Heart right ventricle (tissue), 16 donors: ENCODE results near the gene UBC. TPM values are rescaled to one million over a fixed set of nuclear protein-coding genes. Genes with fewer than 3 reads are reported as not detected.

ENCODE experiments used
- ATAC-seq, 8 donors: fragments of 200-7000 bp; cut with Tn5 transposase; one replicate each; pipeline ENCODE4 v1.9.1; 2020; ENCODE audit warnings: mild to moderate bottlenecking in 8 of 8, moderate library complexity in 8 of 8, moderate number of reproducible peaks in 1 of 8
- DNase-seq, 2 donors: peaks; one replicate each; pipeline ENCODE4 v3.0.0-alpha.2; 2020
- H3K27ac ChIP-seq, 10 donors: fragments of 200-600 bp; sonication (generic) in 2 of 10; one replicate each; pipeline versions ENCODE4 v1.5.0 to v1.8.0; 2020 to 2022; ENCODE audit warnings: mild to moderate bottlenecking in 3 of 10
- H3K27me3 ChIP-seq, 7 donors: fragments of 200-600 bp; one replicate each; pipeline ENCODE4 v1.8.0; 2021 to 2022; ENCODE audit warnings: mild to moderate bottlenecking in 2 of 7
- H3K36me3 ChIP-seq, 9 donors: fragments of 200-600 bp; sonication (generic) in 1 of 9; one replicate each; pipeline versions ENCODE4 v1.5.0 to v1.8.0; 2020 to 2022; ENCODE audit warnings: mild to moderate bottlenecking in 2 of 9
- H3K4me1 ChIP-seq, 9 donors: fragments of 200-600 bp; sonication (generic) in 1 of 9; one replicate each; pipeline versions ENCODE4 v1.5.0 to v1.8.0; 2020 to 2022; ENCODE audit warnings: mild to moderate bottlenecking in 4 of 9
- H3K4me3 ChIP-seq, 10 donors: fragments of 200-600 bp; sonication (generic) in 2 of 10; one replicate each; pipeline versions ENCODE4 v1.5.0 to v1.8.0; 2020 to 2022; ENCODE audit warnings: mild to moderate bottlenecking in 7 of 10, moderate library complexity in 2 of 10
- H3K9me3 ChIP-seq, 11 donors: fragments of 200-600 bp in 10 of 11; sonication (generic) in 2 of 11; one replicate each; pipeline versions ENCODE4 v1.5.0 to v1.8.0; 2013 to 2022; ENCODE audit warnings: mild to moderate bottlenecking in 2 of 11, control low read depth in 1 of 11, moderate library complexity in 1 of 11
- WGBS, 2 donors: extraction: QIAGEN DNeasy Blood & Tissue Kit; methylation state at CpG; one replicate each; pipeline ENCODE4 v1.1.7; 2013; ENCODE audit warnings: inconsistent platforms in 1 of 2; 5-methylcytosine and 5-hydroxymethylcytosine counted together
- intact Hi-C, 10 donors: fragments of 100-400 bp; cut with DNase I; formaldehyde crosslinking; loops; one replicate each; pipeline versions ENCODE4 v1.11.1 to v1.14.2; 2022
- polyA plus RNA-seq, 2 donors: library from polyadenylated mRNA; stranded (reverse); fragments of 200-250 nt; gene quantifications; one replicate each; pipeline ENCODE4 v1.2.3, GENCODE V29; 2013
- total RNA-seq, 10 donors: library from RNA; stranded (reverse); fragmentation: NEBNext Ultra II Directional in 3 of 10; extraction: Animal tissue kit (Norgen Biotek cat#: 25700) in 3 of 10; gene quantifications; one replicate each; pipeline versions ENCODE4 v1.2.1 to v1.2.4, GENCODE V29; 2021 to 2023
- TF ChIP-seq, protein P1 (sequence below), 9 donors: fragments of 200-600 bp; sonication (generic) in 2 of 9; IDR thresholded peaks; one replicate each; pipeline versions ENCODE4 v1.5.0 to v1.8.0; 2021 to 2022; ENCODE audit warnings: antibody characterized with exemption in 9 of 9, mild to moderate bottlenecking in 5 of 9, moderate library complexity in 1 of 9
- donor health status: Arrhythmogenic right ventricular cardiomyopathy.
- donor health status: ischemic (EF 13 %, LVEDD 7.1; RV severe dilation, severe dysfunction).
- donor health status: healthy with polysubstance abuse.
- donor health status: DM: no; HTN: yes; CAD: no.
- donor health status: DM: no; HTN: no; CAD: no.
- donor health status: ischemic (EF 25% LVEDD 6.9; RV normal size, moderate dysfunction).
- donor health status: ischemic (EF 25% LVEDD 5.7; RV mildly dilated, moderate dysfunction).
- donor health status: healthy.
- donor health status: DM: yes; HTN: yes; CAD: no.
- donor health status: Ischemic cardiomyopathy.
- donor health status: ischemic (EF 35%, LVEDD 5.7; RV mildly dilated, moderate dysfunction).
- donor health status: nonischemic (EF 11% LVEDD 7.7; RV severe dilation, severe dysfunction).
- donor health status: DM: yes; HTN: yes; CAD: no.
- donor health status: PGD.
- donor health status: ischemic (EF 29% LVEDD 5.4; RV normal size, mild dysfunction).
- donor health status: nonischemic (EF 23%, LVEDD 6.1; RV moderate dilation, normal function).

UBC gene
- total and polyA plus RNA-seq, 12 donors: 1,161 to 1,913 (median 1,447) TPM

DNA sequence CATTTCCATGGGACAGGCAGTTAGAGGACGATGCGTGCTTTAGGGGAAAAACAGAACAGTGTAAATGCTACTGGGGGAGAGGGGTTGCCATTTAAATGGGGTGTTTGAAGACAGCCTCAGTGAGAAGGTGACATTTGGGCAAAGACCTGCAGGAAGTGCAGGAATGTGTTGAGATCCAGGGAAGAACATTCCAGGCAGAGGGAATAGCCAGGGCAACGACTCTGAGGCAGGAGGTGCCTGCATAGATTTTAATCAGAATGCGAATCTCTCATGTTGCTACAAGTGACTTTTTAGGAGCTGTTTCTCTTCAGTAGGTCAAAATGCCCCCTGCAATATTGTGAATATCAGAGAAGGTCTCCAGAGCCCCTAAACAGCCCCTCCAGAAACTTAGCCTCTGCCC is 43.2 kb downstream of the UBC start:
- Histone ChIP-seq H3K4me3 (no peak overlapping the region), H3K27ac (no peak overlapping the region), H3K36me3 (no peaks in the 10 kb centered on the region), H3K27me3 (no peaks in the 10 kb centered on the region), H3K9me3 (no peaks in the 10 kb centered on the region), H3K4me1 (peaks cover 0 to 19% (median 0%) of the 10 kb centered on the region in 9 donors)
- intact Hi-C loops: no loop called here
- ATAC-seq (no peak), DNase-seq (no peak)
- TF ChIP-seq, protein P1, sequence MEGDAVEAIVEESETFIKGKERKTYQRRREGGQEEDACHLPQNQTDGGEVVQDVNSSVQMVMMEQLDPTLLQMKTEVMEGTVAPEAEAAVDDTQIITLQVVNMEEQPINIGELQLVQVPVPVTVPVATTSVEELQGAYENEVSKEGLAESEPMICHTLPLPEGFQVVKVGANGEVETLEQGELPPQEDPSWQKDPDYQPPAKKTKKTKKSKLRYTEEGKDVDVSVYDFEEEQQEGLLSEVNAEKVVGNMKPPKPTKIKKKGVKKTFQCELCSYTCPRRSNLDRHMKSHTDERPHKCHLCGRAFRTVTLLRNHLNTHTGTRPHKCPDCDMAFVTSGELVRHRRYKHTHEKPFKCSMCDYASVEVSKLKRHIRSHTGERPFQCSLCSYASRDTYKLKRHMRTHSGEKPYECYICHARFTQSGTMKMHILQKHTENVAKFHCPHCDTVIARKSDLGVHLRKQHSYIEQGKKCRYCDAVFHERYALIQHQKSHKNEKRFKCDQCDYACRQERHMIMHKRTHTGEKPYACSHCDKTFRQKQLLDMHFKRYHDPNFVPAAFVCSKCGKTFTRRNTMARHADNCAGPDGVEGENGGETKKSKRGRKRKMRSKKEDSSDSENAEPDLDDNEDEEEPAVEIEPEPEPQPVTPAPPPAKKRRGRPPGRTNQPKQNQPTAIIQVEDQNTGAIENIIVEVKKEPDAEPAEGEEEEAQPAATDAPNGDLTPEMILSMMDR (IDR thresholded peaks at IDR 0.05): no peak
- 86 to 88% methylated on average over 4 of the region's 4 CpGs for WGBS, 2 donors

- TF ChIP-seq, protein P1 (IDR thresholded peaks at IDR 0.05): no peak
- DNase-seq (no peak), ATAC-seq (no peak)
These were observed 43.9 kb downstream of the UBC start for GRCh38 chr12:124870515-124870914.

DNA sequence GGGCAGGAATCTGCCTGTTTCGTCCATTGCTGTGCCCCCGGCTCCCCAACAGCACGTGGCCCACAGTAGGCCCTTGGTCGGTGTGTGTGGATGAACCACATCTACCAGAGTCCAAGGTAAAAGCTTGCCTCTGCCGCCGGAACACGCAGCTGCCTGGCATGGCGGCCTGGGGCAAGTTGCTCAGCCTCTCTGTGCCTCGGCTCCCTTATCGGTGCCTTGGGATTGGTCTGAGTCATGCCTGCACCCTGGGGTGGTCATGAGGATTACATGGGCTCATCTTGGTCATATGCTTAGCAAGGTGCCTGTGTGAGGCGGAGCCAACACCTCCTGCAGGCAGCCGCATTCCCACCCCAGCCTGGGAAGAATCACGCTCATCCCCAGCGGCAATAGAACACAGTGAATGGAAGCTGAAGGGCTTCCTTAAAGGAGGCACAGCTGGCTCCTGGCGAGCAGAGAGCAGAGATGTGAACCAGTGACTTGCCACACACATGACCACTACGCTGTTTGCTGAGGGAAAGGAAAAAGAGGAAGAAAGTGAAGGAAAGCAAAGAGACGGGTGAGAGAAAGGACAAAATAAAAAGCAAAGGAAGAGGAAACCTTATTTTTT is 45.3 kb downstream of the UBC start:
- TF ChIP-seq, protein P1 (IDR thresholded peaks at IDR 0.05): no peak
- peak overlapping the region in 8 of 10 donors; percentile 23 to 84 (median 46) for H3K27ac ChIP-seq
- 63 to 70% methylated on average over 17 of the region's 17 CpGs for WGBS, 2 donors
- H3K36me3 ChIP-seq: no peaks in the 10 kb centered on the region
- H3K4me3 ChIP-seq: peak overlapping the region in 2 of 10 donors; percentile 5 to 32
- H3K4me1 ChIP-seq: peaks cover 0 to 18% (median 2%) of the 10 kb centered on the region in 9 donors
- H3K27me3 ChIP-seq: no peaks in the 10 kb centered on the region
- DNase-seq: no peak
- no peaks in the 10 kb centered on the region for H3K9me3 ChIP-seq
- ATAC-seq: peak in 7 of 8 donors; percentile 48 to 63 (median 57)
- intact Hi-C loops: loop anchor here in 1 of 10 donors (5.0 kb wide), 1 partner anchor 38 kb away; no protein-coding TSS in a partner anchor

More at GRCh38 chr12:124870515-124870914, 43.9 kb downstream of the UBC start:
- intact Hi-C loops: no loop called here
- no peaks in the 10 kb centered on the region for H3K36me3 ChIP-seq
- H3K9me3 ChIP-seq: no peaks in the 10 kb centered on the region
- WGBS, 2 donors: 98% methylated on average over 4 of the region's 4 CpGs
- H3K27ac ChIP-seq: no peak overlapping the region
- H3K4me3 ChIP-seq: no peak overlapping the region
- no peaks in the 10 kb centered on the region for H3K27me3 ChIP-seq
- H3K4me1 ChIP-seq: peaks cover 0 to 19% (median 0%) of the 10 kb centered on the region in 9 donors

DNA sequence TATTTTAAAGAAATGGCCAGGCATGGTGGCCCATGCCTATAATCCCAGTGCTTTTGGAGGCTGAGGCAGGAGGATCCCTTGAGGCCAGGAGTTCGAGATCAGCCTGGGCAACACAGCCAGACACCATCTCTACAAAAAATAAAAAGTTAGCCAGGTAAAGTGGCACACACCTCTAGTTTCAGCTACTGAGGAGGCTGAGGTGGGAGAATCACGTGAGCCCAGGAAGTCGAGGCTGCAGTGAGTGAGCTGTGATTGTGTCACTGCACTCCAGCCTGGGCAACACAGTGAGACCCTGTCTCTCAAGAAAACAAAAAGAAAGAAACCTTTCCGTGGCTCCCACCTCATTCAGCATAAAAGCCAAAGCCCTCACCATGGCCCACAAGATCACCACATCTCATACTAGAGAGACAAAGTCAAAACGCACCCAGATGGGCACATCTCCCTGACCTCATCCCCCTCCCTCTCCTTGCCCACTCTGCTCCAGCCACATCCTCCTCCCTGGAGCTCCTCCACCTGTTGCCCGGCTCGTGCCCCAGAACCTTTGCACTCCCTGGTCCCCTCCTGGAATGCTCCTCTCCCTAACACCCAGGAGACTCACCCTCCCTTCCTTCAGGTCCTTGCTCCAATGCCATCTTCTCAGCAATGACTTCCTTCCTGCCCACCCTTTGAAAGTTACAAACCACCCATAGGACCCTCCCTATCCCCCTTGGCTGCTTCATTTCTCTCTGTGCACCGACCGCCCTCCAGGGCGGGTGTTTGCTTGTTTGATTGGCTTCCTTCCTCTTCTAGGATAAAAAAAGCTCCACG is 46.0 kb downstream of the UBC start:
- H3K4me1 ChIP-seq: peaks cover 0 to 21% (median 3%) of the 10 kb centered on the region in 9 donors
- intact Hi-C loops: loop anchor here in 1 of 10 donors (5.0 kb wide), 1 partner anchor 39 kb away; no protein-coding TSS in a partner anchor
- WGBS, 2 donors: 67 to 72% methylated on average over 11 of the region's 11 CpGs
- DNase-seq: no peak
- H3K36me3 ChIP-seq: no peaks in the 10 kb centered on the region
- H3K9me3 ChIP-seq: no peaks in the 10 kb centered on the region
- peak overlapping the region in 8 of 10 donors; percentile 23 to 84 (median 46) for H3K27ac ChIP-seq
- peak overlapping the region in 2 of 10 donors; percentile 5 to 32 for H3K4me3 ChIP-seq
- peak in 2 of 8 donors; percentile 5 to 24 for ATAC-seq
- no peaks in the 10 kb centered on the region for H3K27me3 ChIP-seq
- TF ChIP-seq, protein P1 (IDR thresholded peaks at IDR 0.05): no peak
